Tibial nerve (tissue), 4 donors: ENCODE results near the gene SLC6A8.

Source experiments
- CTCF ChIP-seq, 5 experiments: fragments of 200-600 bp in 3 of 5; fragments of 450-650 bp in 2 of 5; sonication (generic) in 3 of 5; IDR thresholded peaks; one replicate each; pipeline ENCODE4 v1.5.1; 2016 to 2019; ENCODE audit warnings: antibody characterized with exemption in 5 of 5, mild to moderate bottlenecking in 3 of 5, moderate library complexity in 2 of 5
- EP300 ChIP-seq, 2 donors: sonication (generic); formaldehyde crosslinking; IDR thresholded peaks; one replicate each; pipeline ENCODE4 v1.6.1; 2017; ENCODE audit warnings: antibody characterized with exemption in 2 of 2, mild to moderate bottlenecking in 1 of 2

GRCh38 chrX:153688506-153688905 is 780 bp downstream of the SLC6A8 start:
- TF ChIP-seq EP300 (IDR thresholded peaks at IDR 0.05) (no peak), CTCF (IDR thresholded peaks at IDR 0.05) (no peak)
